ENCODE results near the gene MRPL18. TPM values are rescaled to one million over a fixed set of nuclear protein-coding genes. Genes with fewer than 3 reads are reported as not detected.

MRPL18 gene
- total RNA-seq, 1 donor from 2014 or later = 62.6 TPM

DNA sequence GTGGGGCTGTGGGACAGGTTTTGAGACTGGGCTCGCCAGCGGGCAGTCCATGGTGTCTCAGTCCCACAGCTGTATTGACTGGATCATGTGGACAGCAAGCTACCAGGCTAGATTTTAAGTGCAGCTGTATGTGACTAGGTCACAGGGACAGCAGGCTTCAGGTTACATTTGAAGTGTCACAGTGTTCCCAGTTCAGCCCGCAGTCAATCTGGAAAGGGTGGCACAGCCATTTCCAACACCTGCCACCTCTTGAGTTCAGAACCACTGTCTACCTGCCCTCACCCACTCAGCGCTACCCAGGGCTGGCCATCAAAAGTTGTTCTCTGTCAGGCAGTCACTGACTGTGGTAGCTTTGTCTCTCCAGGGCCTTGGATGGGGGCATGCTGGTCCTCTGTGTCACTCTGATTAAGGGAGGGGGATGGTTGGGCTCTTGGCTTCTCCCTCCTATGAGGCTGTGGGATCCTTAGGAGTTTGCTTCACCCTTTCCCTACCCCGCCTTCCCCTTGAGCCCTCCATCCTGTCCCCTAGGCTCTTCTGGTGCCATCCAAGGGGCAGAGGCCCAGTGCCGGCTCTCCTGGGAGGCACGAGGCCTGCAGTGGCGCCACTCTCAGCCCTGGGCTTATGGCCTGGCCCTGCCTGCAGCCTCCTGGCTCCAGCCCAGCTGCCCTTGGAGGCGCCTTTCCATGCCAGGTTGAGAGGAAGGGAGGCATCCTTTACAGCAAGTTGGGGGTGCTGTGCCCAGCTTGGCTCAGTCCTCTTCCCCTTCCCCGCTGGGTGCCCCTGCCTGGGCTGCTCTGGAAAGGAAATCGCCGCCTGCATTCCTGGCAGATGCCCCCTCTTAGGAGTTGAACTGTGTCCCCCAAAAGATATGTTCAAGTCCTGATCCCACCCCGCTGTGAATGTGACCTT is 54.7 kb downstream of the MRPL18 start:
- no peak for DNase-seq

Small RNAs within 50 kb of the gene (small RNA-seq; reads per million reads assigned to genes)
- gene SNORA20 (ENCODE audit: low replicate concordance) (39.3 reads per million, percentile 96 among the genes with 10 or more reads in this experiment), gene SNORA29 (ENCODE audit: low replicate concordance) (not detected)

Other genes with a start within 250 kb of the MRPL18 start
- 216 TPM for gene SOD2, start 97.2 kb upstream of the MRPL18 start, total RNA-seq
- gene WTAP, start 63.0 kb upstream of the MRPL18 start, total RNA-seq = 91.8 TPM
- gene ACAT2, start 28.4 kb upstream of the MRPL18 start, total RNA-seq = 6.4 TPM
- 202 TPM for gene TCP1, start 865 bp upstream of the MRPL18 start, total RNA-seq
- gene PNLDC1, start 9.8 kb downstream of the MRPL18 start, total RNA-seq = 0.82 TPM
- gene MAS1, start 100.5 kb downstream of the MRPL18 start, total RNA-seq = not detected
- 239 TPM for gene IGF2R, start 178.6 kb downstream of the MRPL18 start, total RNA-seq